ENCODE measurements around the gene SELENOI.
"Not testable (repeated sequence)": the region's sequence is repeated elsewhere in the genome, so short reads cannot be mapped to it uniquely, and the experiment has no call there.

The SELENOI gene

GRCh38 chr2:26305094-26305493, 40.8 kb upstream of the SELENOI start:
- not testable (repeated sequence) for H3K4me2 ChIP-seq (ENCODE audit: low read length, poor library complexity, severe bottlenecking); H3K23ac ChIP-seq (ENCODE audit: low read length in 2 of 2); H3K4ac ChIP-seq (ENCODE audit: low read depth in 1 of 2, low read length in 2 of 2); H3K27me3 ChIP-seq (ENCODE audit: control insufficient read depth in 1 of 2, insufficient read depth in 1 of 2, low read length in 2 of 2); H2BK5ac ChIP-seq (ENCODE audit: low read depth, low read length, poor library complexity, severe bottlenecking); H2BK12ac ChIP-seq (ENCODE audit: low read length in 2 of 2); H3K4me1 ChIP-seq (ENCODE audit: control insufficient read depth, insufficient read depth, low read depth, low read length); H3K27ac ChIP-seq (ENCODE audit: low read length, poor library complexity, severe bottlenecking); H2AFZ ChIP-seq (ENCODE audit: low read depth, low read length); H2AK5ac ChIP-seq (ENCODE audit: low read length, severe bottlenecking); H3K36me3 ChIP-seq (ENCODE audit: control insufficient read depth in 1 of 2, insufficient read depth in 2 of 2, low read depth in 1 of 2, low read length in 2 of 2); H3K79me1 ChIP-seq (replicated peaks; ENCODE audit: low read length, poor library complexity, severe bottlenecking); H4K91ac ChIP-seq (ENCODE audit: low read length); H2BK15ac ChIP-seq (ENCODE audit: low read depth, poor library complexity, severe bottlenecking); H2BK120ac ChIP-seq (ENCODE audit: low read depth, low read length); DNase-seq; H4K8ac ChIP-seq (ENCODE audit: low read length); H3K9me3 ChIP-seq (ENCODE audit: control insufficient read depth, low read length); H3K18ac ChIP-seq (ENCODE audit: low read depth in 1 of 2, low read length in 2 of 2); H3K14ac ChIP-seq (ENCODE audit: low read length in 2 of 2)
- peak overlapping the region; percentile 54 for H3K9ac ChIP-seq (ENCODE audit: low read length)
- H3K4me3 ChIP-seq (ENCODE audit: insufficient read depth in 1 of 2, low read depth in 1 of 2, low read length in 2 of 2): peak overlapping the region in 1 of 2 experiments; percentile 18
- WGBS: over 99% methylated on average over 6 of the region's 7 CpGs

GRCh38 chr2:26305540-26305939, 40.4 kb upstream of the SELENOI start:
- Histone ChIP-seq H3K9ac (ENCODE audit: low read length) (peak overlapping the region; percentile 54), H2BK120ac (ENCODE audit: low read depth, low read length) (no peak overlapping the region), H2AK5ac (ENCODE audit: low read length, severe bottlenecking) (no peak overlapping the region), H2BK12ac (ENCODE audit: low read length in 2 of 2) (no peak overlapping the region), H4K8ac (ENCODE audit: low read length) (no peak overlapping the region), H2BK15ac (ENCODE audit: low read depth, poor library complexity, severe bottlenecking) (no peak overlapping the region), H4K91ac (ENCODE audit: low read length) (no peak overlapping the region), H3K27ac (ENCODE audit: low read length, poor library complexity, severe bottlenecking) (no peak overlapping the region), H3K23ac (ENCODE audit: low read length in 2 of 2) (no peak overlapping the region), H3K4me3 (ENCODE audit: insufficient read depth in 1 of 2, low read depth in 1 of 2, low read length in 2 of 2) (peak overlapping the region in 1 of 2 experiments; percentile 18), H3K4me2 (ENCODE audit: low read length, poor library complexity, severe bottlenecking) (no peak overlapping the region), H3K14ac (ENCODE audit: low read length in 2 of 2) (no peak overlapping the region), H3K4ac (ENCODE audit: low read depth in 1 of 2, low read length in 2 of 2) (no peak overlapping the region), H3K36me3 (ENCODE audit: control insufficient read depth in 1 of 2, insufficient read depth in 2 of 2, low read depth in 1 of 2, low read length in 2 of 2) (no peaks in the 10 kb centered on the region), H2BK5ac (ENCODE audit: low read depth, low read length, poor library complexity, severe bottlenecking) (no peak overlapping the region), H3K27me3 (ENCODE audit: control insufficient read depth in 1 of 2, insufficient read depth in 1 of 2, low read length in 2 of 2) (no peaks in the 10 kb centered on the region), H3K79me1 (replicated peaks; ENCODE audit: low read length, poor library complexity, severe bottlenecking) (peaks cover 3% of the 10 kb centered on the region), H3K18ac (ENCODE audit: low read depth in 1 of 2, low read length in 2 of 2) (no peak overlapping the region), H2AFZ (ENCODE audit: low read depth, low read length) (no peak overlapping the region), H3K4me1 (ENCODE audit: control insufficient read depth, insufficient read depth, low read depth, low read length) (peaks cover 2% of the 10 kb centered on the region), H3K9me3 (ENCODE audit: control insufficient read depth, low read length) (no peaks in the 10 kb centered on the region)
- no peak for DNase-seq
- WGBS: 69% methylated on average over 5 of the region's 6 CpGs

- H3K4me1 ChIP-seq (ENCODE audit: control insufficient read depth, insufficient read depth, low read depth, low read length): peaks cover 3% of the 10 kb centered on the region
- no peak overlapping the region for H2AFZ ChIP-seq (ENCODE audit: low read depth, low read length)
- H3K27me3 ChIP-seq (ENCODE audit: control insufficient read depth in 1 of 2, insufficient read depth in 1 of 2, low read length in 2 of 2): peaks cover 0 to 3% of the 10 kb centered on the region in 2 experiments
- H4K91ac ChIP-seq (ENCODE audit: low read length): no peak overlapping the region
- no peak overlapping the region for H3K23ac ChIP-seq (ENCODE audit: low read length in 2 of 2)
- 82% methylated on average over 9 of the region's 10 CpGs for WGBS
- no peak overlapping the region for H3K4ac ChIP-seq (ENCODE audit: low read depth in 1 of 2, low read length in 2 of 2)
- no peak overlapping the region for H2AK5ac ChIP-seq (ENCODE audit: low read length, severe bottlenecking)
- H3K14ac ChIP-seq (ENCODE audit: low read length in 2 of 2): no peak overlapping the region
- no peak overlapping the region for H3K4me2 ChIP-seq (ENCODE audit: low read length, poor library complexity, severe bottlenecking)
- no peak for DNase-seq
- no peak overlapping the region for H3K18ac ChIP-seq (ENCODE audit: low read depth in 1 of 2, low read length in 2 of 2)
- no peaks in the 10 kb centered on the region for H3K79me1 ChIP-seq (replicated peaks; ENCODE audit: low read length, poor library complexity, severe bottlenecking)
- no peak overlapping the region for H3K4me3 ChIP-seq (ENCODE audit: insufficient read depth in 1 of 2, low read depth in 1 of 2, low read length in 2 of 2)
- H2BK120ac ChIP-seq (ENCODE audit: low read depth, low read length): no peak overlapping the region
- H3K27ac ChIP-seq (ENCODE audit: low read length, poor library complexity, severe bottlenecking): no peak overlapping the region
- no peak overlapping the region for H2BK5ac ChIP-seq (ENCODE audit: low read depth, low read length, poor library complexity, severe bottlenecking)
- H3K9ac ChIP-seq (ENCODE audit: low read length): no peak overlapping the region
- no peak overlapping the region for H4K8ac ChIP-seq (ENCODE audit: low read length)
- no peak overlapping the region for H2BK12ac ChIP-seq (ENCODE audit: low read length in 2 of 2)
- no peaks in the 10 kb centered on the region for H3K36me3 ChIP-seq (ENCODE audit: control insufficient read depth in 1 of 2, insufficient read depth in 2 of 2, low read depth in 1 of 2, low read length in 2 of 2)
- no peaks in the 10 kb centered on the region for H3K9me3 ChIP-seq (ENCODE audit: control insufficient read depth, low read length)
- H2BK15ac ChIP-seq (ENCODE audit: low read depth, poor library complexity, severe bottlenecking): no peak overlapping the region
Observed at GRCh38 chr2:26309921-26310320, 36.0 kb upstream of the SELENOI start.

GRCh38 chr2:26312471-26312870, 33.5 kb upstream of the SELENOI start:
- Histone ChIP-seq H3K79me1 (replicated peaks; ENCODE audit: low read length, poor library complexity, severe bottlenecking) (no peaks in the 10 kb centered on the region), H3K9ac (ENCODE audit: low read length) (no peak overlapping the region), H2BK15ac (ENCODE audit: low read depth, poor library complexity, severe bottlenecking) (no peak overlapping the region), H3K36me3 (ENCODE audit: control insufficient read depth in 1 of 2, insufficient read depth in 2 of 2, low read depth in 1 of 2, low read length in 2 of 2) (no peaks in the 10 kb centered on the region), H2BK120ac (ENCODE audit: low read depth, low read length) (no peak overlapping the region), H3K27ac (ENCODE audit: low read length, poor library complexity, severe bottlenecking) (no peak overlapping the region), H3K9me3 (ENCODE audit: control insufficient read depth, low read length) (no peaks in the 10 kb centered on the region), H3K18ac (ENCODE audit: low read depth in 1 of 2, low read length in 2 of 2) (no peak overlapping the region), H3K4me2 (ENCODE audit: low read length, poor library complexity, severe bottlenecking) (no peak overlapping the region), H3K4me3 (ENCODE audit: insufficient read depth in 1 of 2, low read depth in 1 of 2, low read length in 2 of 2) (no peak overlapping the region), H2AK5ac (ENCODE audit: low read length, severe bottlenecking) (no peak overlapping the region), H4K91ac (ENCODE audit: low read length) (peak overlapping the region; percentile 45), H3K4me1 (ENCODE audit: control insufficient read depth, insufficient read depth, low read depth, low read length) (peaks cover 3% of the 10 kb centered on the region), H2BK5ac (ENCODE audit: low read depth, low read length, poor library complexity, severe bottlenecking) (no peak overlapping the region), H2AFZ (ENCODE audit: low read depth, low read length) (no peak overlapping the region), H3K4ac (ENCODE audit: low read depth in 1 of 2, low read length in 2 of 2) (no peak overlapping the region), H4K8ac (ENCODE audit: low read length) (no peak overlapping the region), H3K23ac (ENCODE audit: low read length in 2 of 2) (no peak overlapping the region), H2BK12ac (ENCODE audit: low read length in 2 of 2) (no peak overlapping the region), H3K27me3 (ENCODE audit: control insufficient read depth in 1 of 2, insufficient read depth in 1 of 2, low read length in 2 of 2) (peaks cover 22 to 23% of the 10 kb centered on the region in 2 experiments), H3K14ac (ENCODE audit: low read length in 2 of 2) (no peak overlapping the region)
- DNase-seq: no peak
- 86% methylated on average over 9 of the region's 9 CpGs for whole genome bisulfite sequencing

Measured in mesenchymal stem cell (in vitro differentiated cells and primary cell).